DND-41 (cell line): ENCODE results near the gene UNC45B.

Experiments used
- EZH2 ChIP-seq: IDR thresholded peaks from 3 replicates; pipeline ENCODE4 v1.6.1; 2012; ENCODE audit warnings: borderline replicate concordance, low read depth, mild to moderate bottlenecking, moderate library complexity, low read length, inconsistent platforms; ENCODE audit not compliant: severe bottlenecking
- TF ChIP-seq, protein P1 (sequence below): IDR thresholded peaks from 2 replicates; pipeline ENCODE4 v1.5.1; 2012; ENCODE audit warnings: borderline replicate concordance, low read length, moderate library complexity, mild to moderate bottlenecking; ENCODE audit not compliant: poor library complexity, severe bottlenecking; ENCODE audit errors: extremely low read depth

GRCh38 chr17:35155246-35155645 lies 7.6 kb downstream of the UNC45B start:
- TF ChIP-seq, protein P1, sequence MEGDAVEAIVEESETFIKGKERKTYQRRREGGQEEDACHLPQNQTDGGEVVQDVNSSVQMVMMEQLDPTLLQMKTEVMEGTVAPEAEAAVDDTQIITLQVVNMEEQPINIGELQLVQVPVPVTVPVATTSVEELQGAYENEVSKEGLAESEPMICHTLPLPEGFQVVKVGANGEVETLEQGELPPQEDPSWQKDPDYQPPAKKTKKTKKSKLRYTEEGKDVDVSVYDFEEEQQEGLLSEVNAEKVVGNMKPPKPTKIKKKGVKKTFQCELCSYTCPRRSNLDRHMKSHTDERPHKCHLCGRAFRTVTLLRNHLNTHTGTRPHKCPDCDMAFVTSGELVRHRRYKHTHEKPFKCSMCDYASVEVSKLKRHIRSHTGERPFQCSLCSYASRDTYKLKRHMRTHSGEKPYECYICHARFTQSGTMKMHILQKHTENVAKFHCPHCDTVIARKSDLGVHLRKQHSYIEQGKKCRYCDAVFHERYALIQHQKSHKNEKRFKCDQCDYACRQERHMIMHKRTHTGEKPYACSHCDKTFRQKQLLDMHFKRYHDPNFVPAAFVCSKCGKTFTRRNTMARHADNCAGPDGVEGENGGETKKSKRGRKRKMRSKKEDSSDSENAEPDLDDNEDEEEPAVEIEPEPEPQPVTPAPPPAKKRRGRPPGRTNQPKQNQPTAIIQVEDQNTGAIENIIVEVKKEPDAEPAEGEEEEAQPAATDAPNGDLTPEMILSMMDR: no peak
- no peak for TF ChIP-seq EZH2
